ENCODE data around the gene TGFBR3. TPM values are rescaled to one million over a fixed set of nuclear protein-coding genes. Genes with fewer than 3 reads are reported as not detected.

TGFBR3 gene
- total and polyA plus RNA-seq, 2 of the 8 experiments (the other 6 are each of a cell fraction or from before 2014, with no cell fraction given) = 2.0 to 6.1 TPM

DNA sequence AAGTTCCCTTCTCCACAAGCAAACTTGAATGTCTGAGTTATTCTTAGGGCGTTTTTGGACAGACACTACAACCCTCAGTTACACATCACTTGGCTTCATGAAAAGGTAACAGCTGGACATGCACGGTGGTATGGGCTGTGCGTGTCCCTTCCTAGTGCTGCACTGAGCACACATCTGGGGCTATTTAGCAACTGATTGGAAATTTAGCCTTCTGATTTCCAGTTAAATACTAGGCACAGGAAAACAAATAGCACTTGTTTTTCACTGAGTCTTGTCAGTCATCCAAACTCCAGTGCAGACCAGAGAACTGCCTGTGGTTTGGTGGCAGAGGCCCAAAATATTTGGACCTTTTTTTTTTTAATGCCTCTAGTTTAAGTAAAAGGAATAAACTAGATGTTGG is 134.7 kb downstream of the TGFBR3 start (continued):
- TF ChIP-seq, protein P1, sequence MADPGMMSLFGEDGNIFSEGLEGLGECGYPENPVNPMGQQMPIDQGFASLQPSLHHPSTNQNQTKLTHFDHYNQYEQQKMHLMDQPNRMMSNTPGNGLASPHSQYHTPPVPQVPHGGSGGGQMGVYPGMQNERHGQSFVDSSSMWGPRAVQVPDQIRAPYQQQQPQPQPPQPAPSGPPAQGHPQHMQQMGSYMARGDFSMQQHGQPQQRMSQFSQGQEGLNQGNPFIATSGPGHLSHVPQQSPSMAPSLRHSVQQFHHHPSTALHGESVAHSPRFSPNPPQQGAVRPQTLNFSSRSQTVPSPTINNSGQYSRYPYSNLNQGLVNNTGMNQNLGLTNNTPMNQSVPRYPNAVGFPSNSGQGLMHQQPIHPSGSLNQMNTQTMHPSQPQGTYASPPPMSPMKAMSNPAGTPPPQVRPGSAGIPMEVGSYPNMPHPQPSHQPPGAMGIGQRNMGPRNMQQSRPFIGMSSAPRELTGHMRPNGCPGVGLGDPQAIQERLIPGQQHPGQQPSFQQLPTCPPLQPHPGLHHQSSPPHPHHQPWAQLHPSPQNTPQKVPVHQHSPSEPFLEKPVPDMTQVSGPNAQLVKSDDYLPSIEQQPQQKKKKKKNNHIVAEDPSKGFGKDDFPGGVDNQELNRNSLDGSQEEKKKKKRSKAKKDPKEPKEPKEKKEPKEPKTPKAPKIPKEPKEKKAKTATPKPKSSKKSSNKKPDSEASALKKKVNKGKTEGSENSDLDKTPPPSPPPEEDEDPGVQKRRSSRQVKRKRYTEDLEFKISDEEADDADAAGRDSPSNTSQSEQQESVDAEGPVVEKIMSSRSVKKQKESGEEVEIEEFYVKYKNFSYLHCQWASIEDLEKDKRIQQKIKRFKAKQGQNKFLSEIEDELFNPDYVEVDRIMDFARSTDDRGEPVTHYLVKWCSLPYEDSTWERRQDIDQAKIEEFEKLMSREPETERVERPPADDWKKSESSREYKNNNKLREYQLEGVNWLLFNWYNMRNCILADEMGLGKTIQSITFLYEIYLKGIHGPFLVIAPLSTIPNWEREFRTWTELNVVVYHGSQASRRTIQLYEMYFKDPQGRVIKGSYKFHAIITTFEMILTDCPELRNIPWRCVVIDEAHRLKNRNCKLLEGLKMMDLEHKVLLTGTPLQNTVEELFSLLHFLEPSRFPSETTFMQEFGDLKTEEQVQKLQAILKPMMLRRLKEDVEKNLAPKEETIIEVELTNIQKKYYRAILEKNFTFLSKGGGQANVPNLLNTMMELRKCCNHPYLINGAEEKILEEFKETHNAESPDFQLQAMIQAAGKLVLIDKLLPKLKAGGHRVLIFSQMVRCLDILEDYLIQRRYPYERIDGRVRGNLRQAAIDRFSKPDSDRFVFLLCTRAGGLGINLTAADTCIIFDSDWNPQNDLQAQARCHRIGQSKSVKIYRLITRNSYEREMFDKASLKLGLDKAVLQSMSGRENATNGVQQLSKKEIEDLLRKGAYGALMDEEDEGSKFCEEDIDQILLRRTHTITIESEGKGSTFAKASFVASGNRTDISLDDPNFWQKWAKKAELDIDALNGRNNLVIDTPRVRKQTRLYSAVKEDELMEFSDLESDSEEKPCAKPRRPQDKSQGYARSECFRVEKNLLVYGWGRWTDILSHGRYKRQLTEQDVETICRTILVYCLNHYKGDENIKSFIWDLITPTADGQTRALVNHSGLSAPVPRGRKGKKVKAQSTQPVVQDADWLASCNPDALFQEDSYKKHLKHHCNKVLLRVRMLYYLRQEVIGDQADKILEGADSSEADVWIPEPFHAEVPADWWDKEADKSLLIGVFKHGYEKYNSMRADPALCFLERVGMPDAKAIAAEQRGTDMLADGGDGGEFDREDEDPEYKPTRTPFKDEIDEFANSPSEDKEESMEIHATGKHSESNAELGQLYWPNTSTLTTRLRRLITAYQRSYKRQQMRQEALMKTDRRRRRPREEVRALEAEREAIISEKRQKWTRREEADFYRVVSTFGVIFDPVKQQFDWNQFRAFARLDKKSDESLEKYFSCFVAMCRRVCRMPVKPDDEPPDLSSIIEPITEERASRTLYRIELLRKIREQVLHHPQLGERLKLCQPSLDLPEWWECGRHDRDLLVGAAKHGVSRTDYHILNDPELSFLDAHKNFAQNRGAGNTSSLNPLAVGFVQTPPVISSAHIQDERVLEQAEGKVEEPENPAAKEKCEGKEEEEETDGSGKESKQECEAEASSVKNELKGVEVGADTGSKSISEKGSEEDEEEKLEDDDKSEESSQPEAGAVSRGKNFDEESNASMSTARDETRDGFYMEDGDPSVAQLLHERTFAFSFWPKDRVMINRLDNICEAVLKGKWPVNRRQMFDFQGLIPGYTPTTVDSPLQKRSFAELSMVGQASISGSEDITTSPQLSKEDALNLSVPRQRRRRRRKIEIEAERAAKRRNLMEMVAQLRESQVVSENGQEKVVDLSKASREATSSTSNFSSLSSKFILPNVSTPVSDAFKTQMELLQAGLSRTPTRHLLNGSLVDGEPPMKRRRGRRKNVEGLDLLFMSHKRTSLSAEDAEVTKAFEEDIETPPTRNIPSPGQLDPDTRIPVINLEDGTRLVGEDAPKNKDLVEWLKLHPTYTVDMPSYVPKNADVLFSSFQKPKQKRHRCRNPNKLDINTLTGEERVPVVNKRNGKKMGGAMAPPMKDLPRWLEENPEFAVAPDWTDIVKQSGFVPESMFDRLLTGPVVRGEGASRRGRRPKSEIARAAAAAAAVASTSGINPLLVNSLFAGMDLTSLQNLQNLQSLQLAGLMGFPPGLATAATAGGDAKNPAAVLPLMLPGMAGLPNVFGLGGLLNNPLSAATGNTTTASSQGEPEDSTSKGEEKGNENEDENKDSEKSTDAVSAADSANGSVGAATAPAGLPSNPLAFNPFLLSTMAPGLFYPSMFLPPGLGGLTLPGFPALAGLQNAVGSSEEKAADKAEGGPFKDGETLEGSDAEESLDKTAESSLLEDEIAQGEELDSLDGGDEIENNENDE (IDR thresholded peaks at IDR 0.05; ENCODE audit: insufficient replicate concordance, low read length) = no peak
- TF ChIP-seq CEBPB (IDR thresholded peaks at IDR 0.05; ENCODE audit: low read depth, low read length) = no peak
- no peak for TF ChIP-seq NRF1 (IDR thresholded peaks at IDR 0.05; ENCODE audit: low read depth, low read length)
- no peak for TF ChIP-seq TEAD4 (IDR thresholded peaks at IDR 0.05; ENCODE audit: low read depth, low read length)
- TF ChIP-seq SRF (IDR thresholded peaks at IDR 0.05; ENCODE audit: low read depth, low read length) = no peak
- TF ChIP-seq SP1 (IDR thresholded peaks at IDR 0.05; ENCODE audit: low read depth, low read length) = no peak
- TF ChIP-seq KDM1A (IDR thresholded peaks at IDR 0.05; ENCODE audit: borderline replicate concordance, low read length) = no peak
- no peak for TF ChIP-seq BACH1 (IDR thresholded peaks at IDR 0.05; ENCODE audit: low read length)
- no peak for TF ChIP-seq SP4 (IDR thresholded peaks at IDR 0.05; ENCODE audit: low read length)
- no peak for TF ChIP-seq POLR2AphosphoS5 (IDR thresholded peaks at IDR 0.05; ENCODE audit: low read depth, low read length)

All from H1 (cell line).